Tibial nerve (tissue), 3 donors: ENCODE data around the gene GAL3ST2.

Source experiments
- CTCF ChIP-seq, 5 experiments: fragments of 200-600 bp in 3 of 5; fragments of 450-650 bp in 2 of 5; sonication (generic) in 3 of 5; IDR thresholded peaks; one replicate each; pipeline ENCODE4 v1.5.1; 2016 to 2019; ENCODE audit warnings: antibody characterized with exemption in 5 of 5, mild to moderate bottlenecking in 3 of 5, moderate library complexity in 2 of 5
- POLR2A ChIP-seq, 2 donors: fragments of 450-650 bp; IDR thresholded peaks; one replicate each; pipeline ENCODE4 v1.6.1; 2017; ENCODE audit warnings: antibody characterized with exemption in 2 of 2, mild to moderate bottlenecking in 2 of 2, moderate library complexity in 2 of 2

- TF ChIP-seq POLR2A (IDR thresholded peaks at IDR 0.05), result no peak
- no peak for TF ChIP-seq CTCF (IDR thresholded peaks at IDR 0.05)
These were observed at the start of gene GAL3ST2 for GRCh38 chr2:241776336-241777169.
